Fibroblast of villous mesenchyme (primary cell): Measurements from ENCODE around the gene TNRC6C. TPM values are rescaled to one million over a fixed set of nuclear protein-coding genes. Genes with fewer than 3 reads are reported as not detected.
"Not testable (repeated sequence)": the region's sequence is repeated elsewhere in the genome, so short reads cannot be mapped to it uniquely, and the experiment has no call there.

Experiments
- DNase-seq: peaks from one replicate; pipeline ENCODE4 v3.0.0-alpha.2; 2010; ENCODE audit warnings: low read depth
- H3K4me3 ChIP-seq: 2 replicates; pipeline ENCODE4 v1.5.1; 2011; ENCODE audit warnings: low read depth, mild to moderate bottlenecking, low read length
- CTCF ChIP-seq: IDR thresholded peaks from 2 replicates; pipeline ENCODE4 v1.5.1; 2012; ENCODE audit warnings: low read depth, mild to moderate bottlenecking, low read length; ENCODE audit not compliant: insufficient read depth
- total RNA-seq: library from RNA; depleted of rRNA; stranded (reverse); fragments of >200 nt; gene quantifications from 2 replicates; pipeline ENCODE4 v1.2.3, GENCODE V29; 2012

TNRC6C gene
- total RNA-seq, 1 donor = 4.3 TPM

- TF ChIP-seq CTCF = no peak
- no peak overlapping the region for H3K4me3 ChIP-seq
- no peak for DNase-seq
These were observed 114.5 kb downstream of the TNRC6C start for GRCh38 chr17:78072961-78073360.

GRCh38 chr17:78075011-78075410 lies 116.5 kb downstream of the TNRC6C start:
- no peak overlapping the region for H3K4me3 ChIP-seq
- DNase-seq = no peak
- no peak for TF ChIP-seq CTCF

GRCh38 chr17:78075545-78075944 lies 117.0 kb downstream of the TNRC6C start:
- no peak for TF ChIP-seq CTCF
- DNase-seq = no peak
- H3K4me3 ChIP-seq = no peak overlapping the region

GRCh38 chr17:78079253-78079652 lies 120.8 kb downstream of the TNRC6C start:
- no peak for TF ChIP-seq CTCF
- DNase-seq = no peak
- H3K4me3 ChIP-seq = no peak overlapping the region

- no peak for DNase-seq
- H3K4me3 ChIP-seq = no peak overlapping the region
- TF ChIP-seq CTCF = no peak
These were observed 123.0 kb downstream of the TNRC6C start for GRCh38 chr17:78081551-78081950.

GRCh38 chr17:78082355-78082872 lies 123.9 kb downstream of the TNRC6C start:
- not testable (repeated sequence) for H3K4me3 ChIP-seq
- peak; percentile 39 for DNase-seq

GRCh38 chr17:78082988-78083387 lies 124.5 kb downstream of the TNRC6C start:
- TF ChIP-seq CTCF = no peak
- H3K4me3 ChIP-seq = no peak overlapping the region
- DNase-seq = no peak
